Osteocyte (in vitro differentiated cells): ENCODE results near the gene LRR1. TPM values are rescaled to one million over a fixed set of nuclear protein-coding genes. Genes with fewer than 3 reads are reported as not detected.

Experiments
- DNase-seq: peaks from one replicate; pipeline ENCODE4 v3.0.0; 2021; ENCODE audit warnings: mixed read lengths; ENCODE audit not compliant: unreplicated experiment; ENCODE audit errors: extremely low spot score
- H3K27ac Mint-ChIP-seq: one replicate; pipeline ENCODE4 v1.8.0; 2021; ENCODE audit warnings: mild to moderate bottlenecking, mixed read lengths; ENCODE audit not compliant: unreplicated experiment
- H3K27me3 Mint-ChIP-seq: one replicate; pipeline ENCODE4 v1.8.0; 2021; ENCODE audit warnings: mixed read lengths; ENCODE audit not compliant: unreplicated experiment
- H3K36me3 Mint-ChIP-seq: one replicate; pipeline ENCODE4 v1.8.0; 2021; ENCODE audit warnings: mixed read lengths; ENCODE audit not compliant: unreplicated experiment
- H3K4me1 Mint-ChIP-seq: one replicate; pipeline ENCODE4 v1.8.0; 2021; ENCODE audit warnings: mixed read lengths; ENCODE audit not compliant: unreplicated experiment
- H3K4me3 Mint-ChIP-seq: one replicate; pipeline ENCODE4 v1.8.0; 2021; ENCODE audit warnings: mild to moderate bottlenecking, moderate library complexity, mixed read lengths; ENCODE audit not compliant: unreplicated experiment
- H3K9me3 Mint-ChIP-seq: one replicate; pipeline ENCODE4 v1.8.0; 2021; ENCODE audit warnings: mixed read lengths; ENCODE audit not compliant: unreplicated experiment
- CTCF ChIP-seq: fragments of 200-600 bp; sonication (generic); IDR thresholded peaks from 2 replicates; pipeline ENCODE4 v1.5.0; 2021; ENCODE audit warnings: antibody characterized with exemption, mild to moderate bottlenecking, moderate library complexity
- total RNA-seq: library from RNA; stranded (reverse); gene quantifications from 2 replicates; pipeline ENCODE4 v1.2.1, GENCODE V29; 2021

LRR1 gene
- total RNA-seq, 1 donor from 2014 or later = 7.4 TPM

DNA sequence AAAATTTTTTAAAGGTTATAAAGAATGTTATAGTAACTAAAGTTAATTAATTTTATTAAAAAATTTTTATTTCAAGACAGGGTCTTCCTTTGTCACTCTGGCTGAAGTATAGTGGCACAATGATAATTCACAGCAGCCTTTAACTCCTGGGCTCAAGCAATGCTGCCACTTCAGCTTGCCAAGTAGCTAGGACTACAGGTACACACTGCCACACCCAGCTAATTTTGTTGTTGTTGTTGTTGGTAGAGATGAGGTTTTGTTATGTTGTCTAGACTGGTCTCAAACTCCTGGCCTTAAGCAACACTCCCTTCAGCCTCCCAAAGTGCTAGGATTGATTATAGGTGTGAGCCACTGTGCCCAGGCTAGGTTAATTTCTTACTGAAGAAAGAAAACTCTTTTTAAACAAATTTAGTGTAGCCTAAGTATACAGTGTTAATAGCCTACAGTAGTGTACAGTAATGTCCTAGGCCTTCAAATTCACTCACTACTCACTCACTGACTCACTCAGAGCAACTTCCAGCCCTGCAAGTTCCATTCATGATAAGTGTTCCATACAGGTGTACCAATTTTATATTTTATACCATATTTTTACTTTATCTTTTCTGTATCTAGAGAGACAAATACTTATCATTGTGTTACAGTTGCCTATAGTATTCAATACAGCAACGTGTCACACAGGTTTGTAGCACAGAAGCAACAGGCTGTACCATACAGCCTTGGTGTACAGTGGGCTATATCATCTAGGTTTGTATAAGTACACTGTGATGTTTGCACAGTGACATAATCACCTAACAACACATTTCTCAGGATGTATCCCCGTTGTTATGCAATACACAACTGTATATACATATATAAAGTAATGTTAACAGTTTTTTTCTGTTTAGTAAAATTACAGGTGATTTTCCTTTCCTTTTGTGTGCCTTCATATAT is 61.1 kb downstream of the LRR1 start:
- no peak for TF ChIP-seq CTCF
- Mint-ChIP-seq H3K36me3 (peaks cover 2% of the 10 kb centered on the region), H3K4me3 (no peak overlapping the region), H3K27me3 (no peaks in the 10 kb centered on the region), H3K27ac (no peak overlapping the region), H3K9me3 (no peaks in the 10 kb centered on the region), H3K4me1 (peaks cover 2% of the 10 kb centered on the region)
- DNase-seq = no peak

Other genes with a start within 250 kb of the LRR1 start
- gene RPS29, start 12.6 kb upstream of the LRR1 start, total RNA-seq = 935 and 1,004 TPM in 2 replicates
- 171 and 187 TPM in 2 replicates for gene RPL36AL, start 21.7 kb downstream of the LRR1 start, total RNA-seq
- 46.6 and 50.6 TPM in 2 replicates for gene MGAT2, start 21.9 kb downstream of the LRR1 start, total RNA-seq
- gene DNAAF2, start 36.3 kb downstream of the LRR1 start, total RNA-seq = 7.3 and 8.4 TPM in 2 replicates
- 4.1 and 4.8 TPM in 2 replicates for gene POLE2, start 89.3 kb downstream of the LRR1 start, total RNA-seq
- 5.3 and 5.8 TPM in 2 replicates for gene KLHDC1, start 94.2 kb downstream of the LRR1 start, total RNA-seq
- 60.1 and 67.5 TPM in 2 replicates for gene KLHDC2, start 169.2 kb downstream of the LRR1 start, total RNA-seq